ENCODE measurements around the gene ELFN2. TPM values are rescaled to one million over a fixed set of nuclear protein-coding genes. Genes with fewer than 3 reads are reported as not detected.
A peak's percentile ranks its signal among the peaks of the same experiment; 100 is the strongest.

ELFN2 gene
- polyA plus RNA-seq, 1 donor from 2014 or later = not detected

DNA sequence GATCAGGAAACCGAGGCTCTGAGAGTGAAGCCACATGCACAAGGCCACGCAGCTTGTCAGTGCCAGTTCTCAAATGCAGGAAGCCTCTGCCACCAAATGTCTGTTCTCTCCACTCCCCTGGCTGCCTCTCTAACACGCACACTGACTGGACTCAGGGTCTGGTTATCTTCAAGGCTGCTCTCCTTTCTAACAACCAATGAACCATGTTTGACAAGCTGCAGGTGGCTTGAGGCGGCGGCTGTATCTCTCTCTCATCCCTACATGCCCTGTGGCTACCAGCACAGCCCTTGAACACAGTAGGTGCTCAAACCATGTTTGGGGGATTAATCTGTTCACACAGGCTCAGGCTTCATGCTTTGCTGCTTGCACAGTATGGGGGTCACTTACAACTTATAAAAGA, 35.2 kb upstream of the ELFN2 start:
- Mint-ChIP-seq H3K27ac (peak overlapping the region in 1 of 3 donors; percentile 35), H3K27me3 (no peaks in the 10 kb centered on the region)

DNA sequence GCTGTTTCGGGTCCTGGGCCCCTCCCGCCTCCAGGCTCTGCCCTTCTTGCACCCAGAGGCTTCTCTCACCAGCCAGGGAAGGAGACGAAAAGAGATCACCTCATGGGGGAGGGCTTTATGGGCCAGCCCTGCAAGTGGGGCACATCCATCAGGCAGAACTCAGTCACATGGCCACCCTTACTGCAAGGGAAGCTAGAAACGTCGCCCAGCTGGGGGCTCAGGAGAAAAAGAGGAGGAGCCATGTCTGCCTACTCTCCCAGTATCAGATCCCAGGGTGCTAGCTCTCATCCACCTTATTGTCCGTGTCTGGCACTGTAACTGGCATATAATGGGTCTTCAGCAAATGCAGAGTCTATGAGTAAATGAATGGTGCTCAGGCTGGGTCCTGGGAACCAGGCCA, 34.7 kb upstream of the ELFN2 start:
- Mint-ChIP-seq H3K4me1 (peaks cover 3 to 9% (median 4%) of the 10 kb centered on the region in 3 donors), H3K27ac (no peak overlapping the region)

More for the DNA sequence above, 35.2 kb upstream of the ELFN2 start:
- H3K9me3 Mint-ChIP-seq = no peaks in the 10 kb centered on the region
- H3K4me3 Mint-ChIP-seq = no peak overlapping the region
- H3K36me3 Mint-ChIP-seq = peaks cover 8% of the 10 kb centered on the region
- peaks cover 3 to 9% (median 4%) of the 10 kb centered on the region in 3 donors for H3K4me1 Mint-ChIP-seq

GRCh38 chr22:37460684-37461083, 33.4 kb upstream of the ELFN2 start:
- Mint-ChIP-seq H3K9me3 (no peaks in the 10 kb centered on the region), H3K36me3 (peaks cover 8% of the 10 kb centered on the region), H3K27me3 (no peaks in the 10 kb centered on the region), H3K4me1 (peaks cover 3 to 8% (median 4%) of the 10 kb centered on the region in 3 donors), H3K4me3 (no peak overlapping the region), H3K27ac (no peak overlapping the region)

More for the DNA sequence above, 34.7 kb upstream of the ELFN2 start:
- H3K4me3 Mint-ChIP-seq = peak overlapping the region in 1 of 4 donors; percentile 24
- no peaks in the 10 kb centered on the region for H3K27me3 Mint-ChIP-seq
- H3K9me3 Mint-ChIP-seq = no peaks in the 10 kb centered on the region
- peaks cover 8% of the 10 kb centered on the region for H3K36me3 Mint-ChIP-seq

DNA sequence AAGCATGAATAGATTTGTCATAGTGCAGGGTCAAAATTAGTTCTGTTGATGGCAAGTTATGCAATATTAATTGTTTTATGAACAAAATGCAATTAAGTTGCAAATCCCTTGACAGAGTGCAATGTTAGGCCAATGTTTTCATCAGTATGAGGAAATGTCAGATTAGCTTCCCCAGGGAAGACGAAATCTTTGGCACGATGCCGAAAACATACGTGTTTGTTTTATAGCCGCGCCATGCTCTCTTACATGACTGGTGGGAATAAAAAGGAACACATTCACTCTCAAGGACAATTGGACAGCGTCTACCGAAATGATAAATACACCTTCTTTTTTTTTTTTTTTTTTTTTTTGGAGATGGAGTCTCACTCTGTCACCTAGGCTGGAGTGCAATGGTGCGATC, 31.9 kb upstream of the ELFN2 start:
- Mint-ChIP-seq H3K27ac (no peak overlapping the region), H3K4me3 (no peak overlapping the region), H3K9me3 (no peaks in the 10 kb centered on the region), H3K27me3 (no peaks in the 10 kb centered on the region), H3K4me1 (peaks cover 0 to 1% (median under 1%) of the 10 kb centered on the region in 3 donors), H3K36me3 (peaks cover 8% of the 10 kb centered on the region)

DNA sequence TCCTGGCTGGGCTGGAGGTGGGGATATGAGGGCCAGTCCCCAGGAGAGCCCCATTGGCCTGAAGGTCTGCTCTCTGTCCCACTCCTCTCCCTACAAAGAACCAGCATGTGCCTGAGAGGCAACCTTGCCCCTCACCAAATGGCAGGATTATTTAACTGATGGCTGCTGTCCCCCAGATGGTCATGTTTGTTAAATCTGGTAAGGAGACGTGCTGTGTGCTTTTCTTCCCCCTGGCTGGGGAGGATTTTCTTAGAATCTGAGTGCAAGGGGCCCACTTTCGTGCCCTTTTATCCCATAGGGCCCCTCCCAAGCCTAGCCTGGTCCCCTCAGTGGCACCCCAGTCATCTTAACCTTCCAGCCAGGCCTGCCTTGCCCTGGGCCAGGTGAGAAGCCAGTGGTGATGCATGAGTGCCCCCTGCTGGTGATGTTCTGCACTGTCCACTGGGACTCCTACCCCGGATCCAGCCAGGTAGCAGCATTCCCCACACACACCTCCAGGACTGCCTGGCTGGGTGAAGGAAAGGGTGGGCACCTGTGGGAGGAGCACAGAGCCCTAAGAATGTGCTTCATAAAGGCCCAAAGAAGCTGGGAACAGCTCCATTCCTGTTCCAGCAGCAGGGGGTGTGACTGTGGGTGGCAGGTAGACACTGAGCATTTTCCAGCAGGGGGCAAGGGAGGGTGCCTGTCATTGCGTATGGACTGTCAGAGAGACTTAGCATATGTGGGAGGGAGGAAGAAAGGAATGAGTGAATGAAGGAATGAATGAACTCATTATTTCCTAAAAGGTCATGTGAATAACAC, 30.0 kb upstream of the ELFN2 start:
- Mint-ChIP-seq H3K27me3 (no peaks in the 10 kb centered on the region), H3K9me3 (no peaks in the 10 kb centered on the region), H3K27ac (no peak overlapping the region), H3K4me3 (no peak overlapping the region), H3K4me1 (no peaks in the 10 kb centered on the region), H3K36me3 (peaks cover 8% of the 10 kb centered on the region)

DNA sequence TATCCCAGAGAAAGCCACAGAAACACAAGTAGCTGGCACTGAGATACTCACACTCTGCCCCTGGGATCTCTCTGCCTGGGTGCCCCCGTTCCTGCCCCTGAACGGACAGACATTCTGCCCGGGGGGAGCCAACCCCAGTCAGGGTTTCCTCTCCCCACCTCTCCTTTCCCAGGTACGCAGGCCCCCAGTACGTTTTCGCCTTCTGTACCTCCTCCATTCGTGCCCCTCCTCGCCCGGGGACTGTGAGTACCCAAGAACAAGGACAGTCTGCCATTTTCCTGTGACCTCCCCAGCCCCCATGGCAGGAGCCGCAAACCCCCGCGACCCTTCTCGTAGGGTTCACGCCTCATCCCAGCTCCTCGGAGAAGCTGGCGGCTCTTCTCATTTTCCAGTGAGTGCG, 29.1 kb upstream of the ELFN2 start:
- no peak overlapping the region for H3K27ac Mint-ChIP-seq
- peaks cover 5% of the 10 kb centered on the region for H3K36me3 Mint-ChIP-seq
- H3K4me3 Mint-ChIP-seq = no peak overlapping the region
- peaks cover 0 to 8% (median 4%) of the 10 kb centered on the region in 3 donors for H3K4me1 Mint-ChIP-seq
- peaks cover 0 to 3% (median 0%) of the 10 kb centered on the region in 3 donors for H3K9me3 Mint-ChIP-seq
- H3K27me3 Mint-ChIP-seq = no peaks in the 10 kb centered on the region

- Mint-ChIP-seq H3K9me3 (peaks cover 0 to 3% (median 0%) of the 10 kb centered on the region in 3 donors), H3K27ac (no peak overlapping the region), H3K4me1 (peaks cover 0 to 8% (median 4%) of the 10 kb centered on the region in 3 donors), H3K4me3 (no peak overlapping the region), H3K36me3 (peaks cover 9% of the 10 kb centered on the region), H3K27me3 (peaks cover 2% of the 10 kb centered on the region)
These were observed 28.6 kb upstream of the ELFN2 start for GRCh38 chr22:37455896-37456295.

DNA sequence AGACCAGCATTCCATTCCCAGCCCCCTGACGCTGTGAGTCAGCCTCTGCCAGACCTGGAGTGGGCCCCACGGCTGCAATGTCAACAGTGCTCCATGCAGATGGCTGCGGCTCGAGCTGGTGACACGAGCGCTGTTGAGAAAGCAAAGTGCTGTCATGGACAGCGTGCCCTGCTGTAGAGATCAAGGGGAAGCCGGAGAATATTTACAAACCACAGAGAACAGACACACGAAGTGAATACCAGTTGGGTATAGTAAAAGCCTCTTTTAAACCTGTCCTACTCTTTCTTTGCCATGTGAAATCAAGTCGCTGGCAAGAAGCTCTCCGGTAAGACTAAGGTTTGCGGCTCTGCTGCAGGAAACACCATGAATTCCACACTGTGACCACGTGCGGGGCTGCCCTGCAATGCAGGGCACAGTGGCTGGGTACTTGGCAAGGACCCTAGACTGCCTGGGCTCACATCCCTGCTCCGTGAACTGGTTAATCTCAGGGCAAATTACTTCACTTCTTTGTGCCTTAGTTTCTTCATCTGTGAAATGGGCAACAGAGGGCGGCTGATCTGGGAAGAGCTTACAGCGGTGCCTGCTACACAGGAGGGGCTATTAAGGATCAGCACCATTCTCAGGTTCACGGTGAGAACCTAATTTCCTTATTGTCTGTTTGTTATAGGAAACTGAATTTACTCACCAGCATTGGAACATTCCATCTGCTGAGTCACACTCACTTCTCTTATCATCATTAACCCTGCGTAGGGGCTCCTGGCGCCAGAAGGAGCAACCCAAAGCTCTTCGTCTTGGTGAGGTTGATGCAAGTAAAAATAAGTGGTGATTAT, 27.8 kb upstream of the ELFN2 start:
- peaks cover 2% of the 10 kb centered on the region for H3K27me3 Mint-ChIP-seq
- H3K4me1 Mint-ChIP-seq = peaks cover 0 to 8% (median 4%) of the 10 kb centered on the region in 3 donors
- H3K27ac Mint-ChIP-seq = no peak overlapping the region
- H3K4me3 Mint-ChIP-seq = no peak overlapping the region
- H3K36me3 Mint-ChIP-seq = peaks cover 12% of the 10 kb centered on the region
- H3K9me3 Mint-ChIP-seq = peaks cover 0 to 3% (median 0%) of the 10 kb centered on the region in 3 donors

GRCh38 chr22:37453696-37454095, 26.4 kb upstream of the ELFN2 start:
- H3K27me3 Mint-ChIP-seq = peaks cover 4% of the 10 kb centered on the region
- H3K27ac Mint-ChIP-seq = peak overlapping the region in 1 of 3 donors; percentile 88
- H3K36me3 Mint-ChIP-seq = peaks cover 9% of the 10 kb centered on the region
- H3K9me3 Mint-ChIP-seq = peaks cover 0 to 3% (median 0%) of the 10 kb centered on the region in 3 donors
- peak overlapping the region in 1 of 4 donors; percentile 66 for H3K4me3 Mint-ChIP-seq
- H3K4me1 Mint-ChIP-seq = peaks cover 0 to 8% (median 4%) of the 10 kb centered on the region in 3 donors

DNA sequence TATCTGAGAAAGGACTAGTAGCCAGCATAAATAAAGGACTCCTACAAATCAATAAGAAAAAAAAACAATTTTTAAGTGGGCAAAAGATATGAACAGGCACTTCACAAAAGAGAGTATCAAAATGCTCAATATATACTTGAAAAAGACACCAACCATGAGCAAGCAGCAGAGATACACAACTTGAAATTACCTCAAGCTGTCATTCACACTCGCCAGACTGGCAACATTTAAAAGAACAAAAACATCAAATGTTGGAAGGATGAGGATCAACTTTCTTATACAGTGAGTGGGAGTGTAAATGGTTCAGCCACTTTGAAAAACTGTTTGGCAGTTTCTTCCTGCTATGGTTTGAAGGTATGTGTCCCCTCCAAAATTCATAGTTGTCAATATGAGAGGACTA, 23.9 kb upstream of the ELFN2 start:
- Mint-ChIP-seq H3K9me3 (peaks cover 0 to 3% (median 0%) of the 10 kb centered on the region in 3 donors), H3K4me3 (peak overlapping the region in 1 of 4 donors; percentile 37), H3K36me3 (peaks cover 9% of the 10 kb centered on the region), H3K27ac (no peak overlapping the region), H3K27me3 (peaks cover 10% of the 10 kb centered on the region), H3K4me1 (peaks cover 0 to 9% (median 4%) of the 10 kb centered on the region in 3 donors)

DNA sequence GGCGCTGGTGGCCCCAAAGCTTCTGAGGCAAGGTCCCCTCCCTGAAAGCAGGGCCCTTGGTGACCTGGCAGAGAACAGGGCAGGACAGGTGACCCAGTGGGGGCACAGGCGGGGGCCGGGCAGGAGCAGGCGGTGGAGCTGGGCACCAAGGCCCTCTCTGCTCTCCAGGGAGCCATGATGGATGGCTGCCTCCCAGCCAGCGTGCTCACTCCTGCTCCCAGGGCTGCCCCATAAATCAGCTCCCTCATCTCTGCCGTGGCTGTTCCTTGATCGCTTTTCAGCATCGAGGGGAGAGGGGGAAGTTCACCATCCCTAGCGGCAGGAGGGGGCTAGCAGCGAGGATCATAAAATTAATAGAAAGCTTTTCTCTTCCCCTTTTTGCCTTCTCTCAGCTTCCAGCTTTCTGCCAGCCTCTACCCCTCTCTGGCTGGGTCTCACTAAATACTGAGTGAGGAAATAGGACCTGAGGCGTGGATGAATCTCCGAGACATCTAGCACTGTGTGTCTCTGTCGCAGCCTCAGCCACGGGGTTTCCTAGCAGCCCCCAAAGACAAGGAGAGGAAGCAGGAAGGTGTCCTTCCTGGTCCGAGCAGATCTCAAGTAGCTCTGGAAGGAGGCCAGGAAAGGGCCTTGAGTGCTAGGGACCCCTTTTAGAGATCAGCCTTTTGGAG, 22.2 kb upstream of the ELFN2 start:
- peaks cover 0 to 3% (median 0%) of the 10 kb centered on the region in 3 donors for H3K9me3 Mint-ChIP-seq
- no peak overlapping the region for H3K27ac Mint-ChIP-seq
- peaks cover 0 to 9% (median 4%) of the 10 kb centered on the region in 3 donors for H3K4me1 Mint-ChIP-seq
- H3K27me3 Mint-ChIP-seq = peaks cover 10% of the 10 kb centered on the region
- H3K4me3 Mint-ChIP-seq = no peak overlapping the region
- peaks cover 9% of the 10 kb centered on the region for H3K36me3 Mint-ChIP-seq

DNA sequence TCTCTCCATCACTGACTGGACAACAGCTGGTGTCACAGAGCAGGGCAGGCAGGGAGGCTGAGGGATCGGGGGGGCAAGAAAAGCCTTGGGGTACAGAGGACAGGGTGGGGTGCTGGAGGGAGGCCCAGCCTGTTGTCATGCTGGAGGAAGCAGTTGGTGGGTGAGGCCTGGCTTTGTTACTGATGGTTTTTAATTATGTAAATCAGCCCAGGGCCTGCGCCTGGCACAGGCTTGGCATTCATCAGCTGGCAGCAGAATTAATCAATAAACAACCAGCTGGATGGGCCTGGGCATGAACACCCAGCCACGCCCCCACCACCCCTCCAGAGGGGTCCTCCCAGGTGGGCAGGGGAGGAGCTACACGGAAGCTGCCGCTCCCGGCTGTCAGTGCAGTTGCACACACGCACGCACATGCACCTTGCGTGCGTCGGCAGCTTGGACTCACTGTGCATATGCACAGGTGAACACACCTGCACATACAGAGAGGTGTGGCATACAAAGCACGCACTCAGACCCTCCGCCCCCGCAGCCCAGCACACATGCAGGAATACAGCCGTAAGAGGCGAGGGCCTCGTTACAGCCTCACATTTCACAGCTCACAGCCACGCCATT, 21.3 kb upstream of the ELFN2 start:
- Mint-ChIP-seq H3K27me3 (peaks cover 10% of the 10 kb centered on the region), H3K27ac (no peak overlapping the region), H3K36me3 (peaks cover 9% of the 10 kb centered on the region), H3K4me3 (no peak overlapping the region), H3K9me3 (peaks cover 0 to 3% (median 0%) of the 10 kb centered on the region in 3 donors), H3K4me1 (peaks cover 0 to 9% (median 4%) of the 10 kb centered on the region in 3 donors)

- H3K4me1 Mint-ChIP-seq = peaks cover 0 to 3% (median 0%) of the 10 kb centered on the region in 3 donors
- H3K27ac Mint-ChIP-seq = no peak overlapping the region
These were observed 18.2 kb upstream of the ELFN2 start for GRCh38 chr22:37445501-37445900.

GRCh38 chr22:37443977-37444376, 16.7 kb upstream of the ELFN2 start:
- H3K27ac Mint-ChIP-seq = no peak overlapping the region
- peaks cover 3 to 8% (median 7%) of the 10 kb centered on the region in 3 donors for H3K9me3 Mint-ChIP-seq
- H3K36me3 Mint-ChIP-seq = peaks cover 4% of the 10 kb centered on the region
- peak overlapping the region in 1 of 4 donors; percentile 28 for H3K4me3 Mint-ChIP-seq
- peaks cover 11% of the 10 kb centered on the region for H3K27me3 Mint-ChIP-seq
- peaks cover 0 to 5% (median 0%) of the 10 kb centered on the region in 3 donors for H3K4me1 Mint-ChIP-seq

More at GRCh38 chr22:37445501-37445900, 18.2 kb upstream of the ELFN2 start:
- Mint-ChIP-seq H3K36me3 (peaks cover 5% of the 10 kb centered on the region), H3K4me3 (no peak overlapping the region), H3K27me3 (peaks cover 10% of the 10 kb centered on the region), H3K9me3 (peaks cover 3 to 7% (median 6%) of the 10 kb centered on the region in 3 donors)

Data from IgD-negative memory B cell (primary cell).